ENCODE measurements around the gene PDE6H. TPM values are rescaled to one million over a fixed set of nuclear protein-coding genes. Genes with fewer than 3 reads are reported as not detected.

Gene PDE6H
- total RNA-seq, 2 donors from 2014 or later: not detected

- H3K4me1 ChIP-seq (ENCODE audit: control insufficient read depth, insufficient read depth, low read length): no peaks in the 10 kb centered on the region
- H3K27ac Mint-ChIP-seq: no peak overlapping the region
- H3K4me1 Mint-ChIP-seq: peaks cover 14% of the 10 kb centered on the region
- H3K36me3 Mint-ChIP-seq (ENCODE audit: low read depth): no peaks in the 10 kb centered on the region
- H3K27me3 ChIP-seq (ENCODE audit: control insufficient read depth, insufficient read depth, low read length, poor library complexity, severe bottlenecking): no peaks in the 10 kb centered on the region
- WGBS, 2 experiments (ENCODE audit: insufficient coverage in 1 of 2, insufficient read length in 1 of 2): 71 to 100% methylated on average over 1 of the region's 1 CpG
- H3K4me3 ChIP-seq (ENCODE audit: low read length): no peak overlapping the region
- H3K27ac ChIP-seq (ENCODE audit: low read depth, low read length): no peak overlapping the region
- DNase-seq: peak; percentile 79
- no peaks in the 10 kb centered on the region for H3K9me3 ChIP-seq (ENCODE audit: control insufficient read depth, low read length)
- no peaks in the 10 kb centered on the region for H3K36me3 ChIP-seq (ENCODE audit: control insufficient read depth, insufficient read depth, low read length)
- no peaks in the 10 kb centered on the region for H3K9me3 Mint-ChIP-seq
- TF ChIP-seq CTCF (conservative IDR thresholded peaks at IDR 0.05): peak; percentile 82
- H3K27me3 Mint-ChIP-seq (ENCODE audit: insufficient read depth): no peaks in the 10 kb centered on the region
- no peak overlapping the region for H3K9ac ChIP-seq (ENCODE audit: extremely low read depth, low read length, poor library complexity, severe bottlenecking)
- H3K4me3 Mint-ChIP-seq: no peak overlapping the region
Measured at GRCh38 chr12:14937689-14938088, 35.2 kb upstream of the PDE6H start.

GRCh38 chr12:14938301-14938700 is 34.5 kb upstream of the PDE6H start, which contains the start of gene ERP27:
TSS of gene ERP27 (minus strand) at chr12:14938537. CDS start at chr12:14938508, 29 bp downstream.
- WGBS, 2 experiments (ENCODE audit: insufficient coverage in 1 of 2, insufficient read length in 1 of 2): 80 to 84% methylated on average over 1 to 3 of the region's 3 CpGs
- Histone ChIP-seq H3K9ac (ENCODE audit: extremely low read depth, low read length, poor library complexity, severe bottlenecking) (no peak within 1 kb of the TSS), H3K27me3 (ENCODE audit: control insufficient read depth, insufficient read depth, low read length, poor library complexity, severe bottlenecking) (no peaks in the 10 kb centered on the region), H3K9me3 (ENCODE audit: control insufficient read depth, low read length) (no peaks in the 10 kb centered on the region), H3K36me3 (ENCODE audit: control insufficient read depth, insufficient read depth, low read length) (no peaks in the 10 kb centered on the region), H3K4me1 (ENCODE audit: control insufficient read depth, insufficient read depth, low read length) (no peaks in the 10 kb centered on the region), H3K27ac (ENCODE audit: low read depth, low read length) (no peak within 1 kb of the TSS), H3K4me3 (ENCODE audit: low read length) (no peak within 1 kb of the TSS)
- Mint-ChIP-seq H3K36me3 (ENCODE audit: low read depth) (no peaks in the 10 kb centered on the region), H3K27me3 (ENCODE audit: insufficient read depth) (no peaks in the 10 kb centered on the region), H3K4me1 (peaks cover 14% of the 10 kb centered on the region), H3K27ac (no peak within 1 kb of the TSS), H3K9me3 (no peaks in the 10 kb centered on the region), H3K4me3 (no peak within 1 kb of the TSS)
- DNase-seq: no peak
- TF ChIP-seq CTCF (conservative IDR thresholded peaks at IDR 0.05): no peak

- H3K27ac Mint-ChIP-seq: no peak overlapping the region
- no peaks in the 10 kb centered on the region for H3K4me1 ChIP-seq (ENCODE audit: control insufficient read depth, insufficient read depth, low read length)
- H3K9ac ChIP-seq (ENCODE audit: extremely low read depth, low read length, poor library complexity, severe bottlenecking): no peak overlapping the region
- DNase-seq: no peak
- H3K27me3 ChIP-seq (ENCODE audit: control insufficient read depth, insufficient read depth, low read length, poor library complexity, severe bottlenecking): no peaks in the 10 kb centered on the region
- H3K9me3 ChIP-seq (ENCODE audit: control insufficient read depth, low read length): no peaks in the 10 kb centered on the region
- no peaks in the 10 kb centered on the region for H3K36me3 Mint-ChIP-seq (ENCODE audit: low read depth)
- no peak overlapping the region for H3K27ac ChIP-seq (ENCODE audit: low read depth, low read length)
- TF ChIP-seq CTCF (conservative IDR thresholded peaks at IDR 0.05): no peak
- 100% methylated on average over 1 of the region's 2 CpGs; no CpG with 5 or more reads in 1 of the 2 experiments for WGBS, 2 experiments (ENCODE audit: insufficient coverage in 1 of 2, insufficient read length in 1 of 2)
- H3K36me3 ChIP-seq (ENCODE audit: control insufficient read depth, insufficient read depth, low read length): no peaks in the 10 kb centered on the region
- no peak overlapping the region for H3K4me3 Mint-ChIP-seq
- no peaks in the 10 kb centered on the region for H3K9me3 Mint-ChIP-seq
- H3K4me3 ChIP-seq (ENCODE audit: low read length): no peak overlapping the region
- H3K4me1 Mint-ChIP-seq: peaks cover 6% of the 10 kb centered on the region
- H3K27me3 Mint-ChIP-seq (ENCODE audit: insufficient read depth): no peaks in the 10 kb centered on the region
Measured at GRCh38 chr12:14941369-14941768, 31.5 kb upstream of the PDE6H start.

Measured in endodermal cell (in vitro differentiated cells).